H1 (cell line): Measurements from ENCODE around the gene STARD6. TPM values are rescaled to one million over a fixed set of nuclear protein-coding genes. Genes with fewer than 3 reads are reported as not detected.

Experiments used
- ASH2L ChIP-seq: fragments of 200-600, 300-600 bp; sonication (generic); IDR thresholded peaks from one replicate; pipeline ENCODE4 v1.7.1; 2017; ENCODE audit warnings: low read length
- BCL11A ChIP-seq, 2 experiments: IDR thresholded peaks; one replicate each; pipeline ENCODE4 v1.6.1; 2011; ENCODE audit warnings: low read depth in 2 of 2, low read length in 2 of 2, mild to moderate bottlenecking in 2 of 2
- CBX8 ChIP-seq: fragments of 300-800, 300-1000 bp; sonication (generic); IDR thresholded peaks from 2 replicates; pipeline ENCODE4 v1.7.1; 2016; ENCODE audit warnings: low read depth, low read length, borderline replicate concordance
- CREB1 ChIP-seq: IDR thresholded peaks from 2 replicates; pipeline ENCODE4 v1.6.1; 2012; ENCODE audit warnings: inconsistent platforms
- EZH2 ChIP-seq: fragments of 200-600 bp; sonication (generic); IDR thresholded peaks from 2 replicates; pipeline ENCODE4 v1.7.1; 2012; ENCODE audit warnings: low read depth, mild to moderate bottlenecking, moderate library complexity, low read length, inconsistent platforms; ENCODE audit not compliant: severe bottlenecking
- HDAC6 ChIP-seq: IDR thresholded peaks from one replicate; pipeline ENCODE4 v1.7.1; 2012; ENCODE audit warnings: low read depth, mild to moderate bottlenecking, inconsistent platforms, low read length, moderate library complexity
- RAD21 ChIP-seq, 2 experiments: IDR thresholded peaks in 1 of 2; conservative IDR thresholded peaks in 1 of 2; 2 replicates each; pipeline ENCODE4 v1.6.1; 2011; ENCODE audit warnings: low read depth in 2 of 2, low read length in 2 of 2, improper control_type of control experiment in 1 of 2, inconsistent platforms in 1 of 2, mild to moderate bottlenecking in 1 of 2, moderate library complexity in 1 of 2
- RXRA ChIP-seq: IDR thresholded peaks from 2 replicates; pipeline ENCODE4 v1.6.1; 2011; ENCODE audit warnings: low read depth, mild to moderate bottlenecking, low read length, moderate library complexity; ENCODE audit not compliant: insufficient read depth
- SP2 ChIP-seq: IDR thresholded peaks from 2 replicates; pipeline ENCODE4 v1.6.1; 2012; ENCODE audit warnings: mild to moderate bottlenecking, low read length, inconsistent platforms
- polyA plus RNA-seq, 7 experiments: library from polyadenylated mRNA; depleted of rRNA in 3 of 7; stranded (reverse) in 5 of 7; unstranded in 2 of 7; fragments of >200 nt in 5 of 7; fragments of 200-250 nt in 2 of 7; gene quantifications; 1 replicate in 5 of 7; 2 replicates in 1 of 7; 4 replicates in 1 of 7; pipeline versions ENCODE4 v1.2.1 to v1.2.3, GENCODE V29; 2011 to 2013; ENCODE audit warnings: missing spikeins in 2 of 7, mixed read lengths in 2 of 7
- total RNA-seq: library from RNA; stranded (reverse); fragmentation: NEBNext Ultra II Directional; extraction: Animal tissue kit (Norgen Biotek cat#: 25700); gene quantifications from 2 replicates; pipeline ENCODE4 v1.2.1, GENCODE V29; 2021
- TF ChIP-seq, protein P1 (sequence below): fragments of 300-600 bp; sonication (generic); IDR thresholded peaks from 2 replicates; pipeline ENCODE4 v1.7.1; 2012; ENCODE audit warnings: low read length, moderate library complexity, mild to moderate bottlenecking, inconsistent platforms; ENCODE audit not compliant: insufficient replicate concordance

The STARD6 gene
- total and polyA plus RNA-seq, 2 of the 8 experiments (the other 6 are each of a cell fraction or from before 2014, with no cell fraction given): not detected

DNA sequence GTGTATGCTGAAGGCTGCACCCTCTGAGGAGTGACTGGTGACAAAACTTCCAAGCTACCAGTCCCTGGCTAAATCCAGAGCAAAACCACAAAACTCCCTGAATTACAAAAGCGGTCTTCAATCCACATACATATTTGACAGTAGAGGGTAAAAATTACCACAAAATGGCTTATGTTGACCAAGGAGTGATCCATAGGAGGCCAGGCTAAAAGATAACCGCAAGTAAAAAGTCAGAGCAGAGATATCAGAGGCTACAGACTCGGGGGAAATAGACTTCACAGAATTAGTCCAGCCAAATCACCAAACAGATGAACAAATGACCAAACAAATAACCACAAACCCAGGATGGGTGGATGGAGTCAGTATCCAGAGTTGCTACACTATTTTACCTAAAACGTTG lies 19.4 kb downstream of the STARD6 start (continued):
- TF ChIP-seq, protein P1, sequence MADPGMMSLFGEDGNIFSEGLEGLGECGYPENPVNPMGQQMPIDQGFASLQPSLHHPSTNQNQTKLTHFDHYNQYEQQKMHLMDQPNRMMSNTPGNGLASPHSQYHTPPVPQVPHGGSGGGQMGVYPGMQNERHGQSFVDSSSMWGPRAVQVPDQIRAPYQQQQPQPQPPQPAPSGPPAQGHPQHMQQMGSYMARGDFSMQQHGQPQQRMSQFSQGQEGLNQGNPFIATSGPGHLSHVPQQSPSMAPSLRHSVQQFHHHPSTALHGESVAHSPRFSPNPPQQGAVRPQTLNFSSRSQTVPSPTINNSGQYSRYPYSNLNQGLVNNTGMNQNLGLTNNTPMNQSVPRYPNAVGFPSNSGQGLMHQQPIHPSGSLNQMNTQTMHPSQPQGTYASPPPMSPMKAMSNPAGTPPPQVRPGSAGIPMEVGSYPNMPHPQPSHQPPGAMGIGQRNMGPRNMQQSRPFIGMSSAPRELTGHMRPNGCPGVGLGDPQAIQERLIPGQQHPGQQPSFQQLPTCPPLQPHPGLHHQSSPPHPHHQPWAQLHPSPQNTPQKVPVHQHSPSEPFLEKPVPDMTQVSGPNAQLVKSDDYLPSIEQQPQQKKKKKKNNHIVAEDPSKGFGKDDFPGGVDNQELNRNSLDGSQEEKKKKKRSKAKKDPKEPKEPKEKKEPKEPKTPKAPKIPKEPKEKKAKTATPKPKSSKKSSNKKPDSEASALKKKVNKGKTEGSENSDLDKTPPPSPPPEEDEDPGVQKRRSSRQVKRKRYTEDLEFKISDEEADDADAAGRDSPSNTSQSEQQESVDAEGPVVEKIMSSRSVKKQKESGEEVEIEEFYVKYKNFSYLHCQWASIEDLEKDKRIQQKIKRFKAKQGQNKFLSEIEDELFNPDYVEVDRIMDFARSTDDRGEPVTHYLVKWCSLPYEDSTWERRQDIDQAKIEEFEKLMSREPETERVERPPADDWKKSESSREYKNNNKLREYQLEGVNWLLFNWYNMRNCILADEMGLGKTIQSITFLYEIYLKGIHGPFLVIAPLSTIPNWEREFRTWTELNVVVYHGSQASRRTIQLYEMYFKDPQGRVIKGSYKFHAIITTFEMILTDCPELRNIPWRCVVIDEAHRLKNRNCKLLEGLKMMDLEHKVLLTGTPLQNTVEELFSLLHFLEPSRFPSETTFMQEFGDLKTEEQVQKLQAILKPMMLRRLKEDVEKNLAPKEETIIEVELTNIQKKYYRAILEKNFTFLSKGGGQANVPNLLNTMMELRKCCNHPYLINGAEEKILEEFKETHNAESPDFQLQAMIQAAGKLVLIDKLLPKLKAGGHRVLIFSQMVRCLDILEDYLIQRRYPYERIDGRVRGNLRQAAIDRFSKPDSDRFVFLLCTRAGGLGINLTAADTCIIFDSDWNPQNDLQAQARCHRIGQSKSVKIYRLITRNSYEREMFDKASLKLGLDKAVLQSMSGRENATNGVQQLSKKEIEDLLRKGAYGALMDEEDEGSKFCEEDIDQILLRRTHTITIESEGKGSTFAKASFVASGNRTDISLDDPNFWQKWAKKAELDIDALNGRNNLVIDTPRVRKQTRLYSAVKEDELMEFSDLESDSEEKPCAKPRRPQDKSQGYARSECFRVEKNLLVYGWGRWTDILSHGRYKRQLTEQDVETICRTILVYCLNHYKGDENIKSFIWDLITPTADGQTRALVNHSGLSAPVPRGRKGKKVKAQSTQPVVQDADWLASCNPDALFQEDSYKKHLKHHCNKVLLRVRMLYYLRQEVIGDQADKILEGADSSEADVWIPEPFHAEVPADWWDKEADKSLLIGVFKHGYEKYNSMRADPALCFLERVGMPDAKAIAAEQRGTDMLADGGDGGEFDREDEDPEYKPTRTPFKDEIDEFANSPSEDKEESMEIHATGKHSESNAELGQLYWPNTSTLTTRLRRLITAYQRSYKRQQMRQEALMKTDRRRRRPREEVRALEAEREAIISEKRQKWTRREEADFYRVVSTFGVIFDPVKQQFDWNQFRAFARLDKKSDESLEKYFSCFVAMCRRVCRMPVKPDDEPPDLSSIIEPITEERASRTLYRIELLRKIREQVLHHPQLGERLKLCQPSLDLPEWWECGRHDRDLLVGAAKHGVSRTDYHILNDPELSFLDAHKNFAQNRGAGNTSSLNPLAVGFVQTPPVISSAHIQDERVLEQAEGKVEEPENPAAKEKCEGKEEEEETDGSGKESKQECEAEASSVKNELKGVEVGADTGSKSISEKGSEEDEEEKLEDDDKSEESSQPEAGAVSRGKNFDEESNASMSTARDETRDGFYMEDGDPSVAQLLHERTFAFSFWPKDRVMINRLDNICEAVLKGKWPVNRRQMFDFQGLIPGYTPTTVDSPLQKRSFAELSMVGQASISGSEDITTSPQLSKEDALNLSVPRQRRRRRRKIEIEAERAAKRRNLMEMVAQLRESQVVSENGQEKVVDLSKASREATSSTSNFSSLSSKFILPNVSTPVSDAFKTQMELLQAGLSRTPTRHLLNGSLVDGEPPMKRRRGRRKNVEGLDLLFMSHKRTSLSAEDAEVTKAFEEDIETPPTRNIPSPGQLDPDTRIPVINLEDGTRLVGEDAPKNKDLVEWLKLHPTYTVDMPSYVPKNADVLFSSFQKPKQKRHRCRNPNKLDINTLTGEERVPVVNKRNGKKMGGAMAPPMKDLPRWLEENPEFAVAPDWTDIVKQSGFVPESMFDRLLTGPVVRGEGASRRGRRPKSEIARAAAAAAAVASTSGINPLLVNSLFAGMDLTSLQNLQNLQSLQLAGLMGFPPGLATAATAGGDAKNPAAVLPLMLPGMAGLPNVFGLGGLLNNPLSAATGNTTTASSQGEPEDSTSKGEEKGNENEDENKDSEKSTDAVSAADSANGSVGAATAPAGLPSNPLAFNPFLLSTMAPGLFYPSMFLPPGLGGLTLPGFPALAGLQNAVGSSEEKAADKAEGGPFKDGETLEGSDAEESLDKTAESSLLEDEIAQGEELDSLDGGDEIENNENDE: no peak
- TF ChIP-seq RAD21 (IDR thresholded peaks at IDR 0.05 in 1 of 2, conservative IDR thresholded peaks at IDR 0.05 in 1 of 2; ENCODE audit: low read depth in 2 of 2, low read length in 2 of 2): no peak
- TF ChIP-seq HDAC6: no peak
- no peak for TF ChIP-seq CBX8
- TF ChIP-seq CREB1: no peak
- no peak for TF ChIP-seq RXRA
- no peak for TF ChIP-seq ASH2L
- TF ChIP-seq SP2: no peak
- TF ChIP-seq BCL11A (IDR thresholded peaks at IDR 0.05; ENCODE audit: low read depth in 2 of 2, low read length in 2 of 2): no peak
- no peak for TF ChIP-seq EZH2
